Right lobe of liver (tissue), 6 donors: ENCODE measurements around the gene PRSS8. TPM values are rescaled to one million over a fixed set of nuclear protein-coding genes. Genes with fewer than 3 reads are reported as not detected.

Source experiments
- ATAC-seq, 4 donors: fragments of 200-7000 bp; cut with Tn5 transposase; one replicate each; pipeline ENCODE4 v1.9.1; 2020; ENCODE audit warnings: mild to moderate bottlenecking in 4 of 4, moderate library complexity in 4 of 4
- DNase-seq, 3 donors: peaks; one replicate each; pipeline ENCODE4 v3.0.0-alpha.2; 2020
- H3K27ac ChIP-seq, 3 donors: fragments of 200-600 bp; one replicate each; pipeline ENCODE4 v1.8.0; 2022
- H3K27me3 ChIP-seq, 2 donors: fragments of 200-600 bp; one replicate each; pipeline ENCODE4 v1.8.0; 2022
- H3K36me3 ChIP-seq, 4 donors: fragments of 200-600 bp; sonication (generic) in 1 of 4; one replicate each; pipeline versions ENCODE4 v1.5.1 to v1.8.0; 2017 to 2022; ENCODE audit warnings: control low read depth in 1 of 4
- H3K4me1 ChIP-seq, 4 donors: fragments of 200-600 bp; sonication (generic) in 1 of 4; one replicate each; pipeline versions ENCODE4 v1.5.1 to v1.8.0; 2017 to 2022; ENCODE audit warnings: control low read depth in 1 of 4
- H3K4me3 ChIP-seq, 3 donors: fragments of 200-600 bp; one replicate each; pipeline ENCODE4 v1.8.0; 2022
- H3K9me3 ChIP-seq, 4 donors: fragments of 200-600 bp; sonication (generic) in 1 of 4; one replicate each; pipeline versions ENCODE4 v1.5.1 to v1.8.0; 2017 to 2022; ENCODE audit warnings: control low read depth in 1 of 4
- CTCF ChIP-seq, 4 donors: fragments of 200-600 bp in 3 of 4; fragments of 450-650 bp in 1 of 4; IDR thresholded peaks; one replicate each; pipeline versions ENCODE4 v1.5.1 to v1.8.0; 2016 to 2022; ENCODE audit warnings: antibody characterized with exemption in 4 of 4, mild to moderate bottlenecking in 2 of 4
- POLR2A ChIP-seq: fragments of 450-650 bp; IDR thresholded peaks from one replicate; pipeline ENCODE4 v1.6.1; 2017; ENCODE audit warnings: antibody characterized with exemption, mild to moderate bottlenecking
- WGBS: methylation state at CpG from one replicate; pipeline ENCODE4 v1.1.6; 2018; ENCODE audit warnings: low coverage, low lambda C conversion rate; ENCODE audit not compliant: insufficient coverage; ENCODE audit errors: missing lambda C conversion rate; 5-methylcytosine and 5-hydroxymethylcytosine counted together
- intact Hi-C, 2 donors: fragments of 100-400 bp; cut with DNase I; formaldehyde crosslinking; loops; one replicate each; pipeline versions ENCODE4 v1.11.2 to v1.14.1; 2022
- total RNA-seq, 6 experiments: library from RNA; depleted of rRNA in 2 of 6; stranded (reverse); fragments of >200 nt in 2 of 6; fragmentation: NEBNext Ultra II Directional in 3 of 6; extraction: Animal tissue kit (Norgen Biotek cat#: 25700) in 3 of 6; gene quantifications; one replicate each; pipeline versions ENCODE4 v1.1.0 to v1.2.4, GENCODE V29; 2016 to 2023
- donor health status: DM: no; HTN: yes; CAD: no.
- donor health status: DM: no; HTN: no; CAD: no.
- donor health status: DM: no; HTN: no; CAD: no.
- donor health status: DM: no; HTN: yes; CAD: no.
- donor health status: DM: no; HTN: yes; CAD: no.

Gene PRSS8
- total RNA-seq, 6 experiments from 2014 or later, result 5.6 to 20.0 (median 13.1) TPM

- 44% methylated on average over 1 of the region's 10 CpGs for WGBS
- Histone ChIP-seq H3K9me3 (no peaks in the 10 kb centered on the region), H3K27ac (peak overlapping the region; percentile 55 to 76 (median 73)), H3K4me3 (no peak overlapping the region), H3K27me3 (no peaks in the 10 kb centered on the region), H3K36me3 (peaks cover 0 to 27% (median 3%) of the 10 kb centered on the region in 4 donors), H3K4me1 (no peaks in the 10 kb centered on the region)
- TF ChIP-seq POLR2A (no peak), CTCF (IDR thresholded peaks at IDR 0.05) (no peak)
- ATAC-seq (peak in 2 of 4 donors; percentile 6 to 8), DNase-seq (no peak)
- intact Hi-C loops, result no loop called here
These were observed 5.1 kb downstream of the PRSS8 start for GRCh38 chr16:31130336-31130891.

GRCh38 chr16:31129568-31130335, 5.8 kb downstream of the PRSS8 start:
- H3K36me3 ChIP-seq, result peaks cover 0 to 27% (median 3%) of the 10 kb centered on the region in 4 donors
- DNase-seq (peak in 1 of 3 donors; percentile 57), ATAC-seq (peak in 2 of 4 donors; percentile 31 to 40)
- H3K4me1 ChIP-seq, result no peaks in the 10 kb centered on the region
- no peak overlapping the region for H3K4me3 ChIP-seq
- no peaks in the 10 kb centered on the region for H3K9me3 ChIP-seq
- TF ChIP-seq CTCF (IDR thresholded peaks at IDR 0.05) (no peak), POLR2A (no peak)
- peak overlapping the region; percentile 55 to 76 (median 73) for H3K27ac ChIP-seq
- no peaks in the 10 kb centered on the region for H3K27me3 ChIP-seq
- intact Hi-C loops, result no loop called here
- 62% methylated on average over 6 of the region's 29 CpGs for WGBS

- no peaks in the 10 kb centered on the region for H3K4me1 ChIP-seq
- H3K27ac ChIP-seq, result peak overlapping the region; percentile 55 to 78 (median 73)
- no peak for TF ChIP-seq CTCF (IDR thresholded peaks at IDR 0.05)
- TF ChIP-seq POLR2A, result peak; percentile 29
- no peaks in the 10 kb centered on the region for H3K9me3 ChIP-seq
- 62% methylated on average over 6 of the region's 14 CpGs for WGBS
- no peak overlapping the region for H3K4me3 ChIP-seq
- ATAC-seq (peak; percentile 43 to 75 (median 62)), DNase-seq (no peak)
- H3K36me3 ChIP-seq, result peaks cover 0 to 28% (median 3%) of the 10 kb centered on the region in 4 donors
- intact Hi-C loops, result no loop called here
- H3K27me3 ChIP-seq, result no peaks in the 10 kb centered on the region
These were observed 6.6 kb downstream of the PRSS8 start for GRCh38 chr16:31128711-31129567.

GRCh38 chr16:31127182-31127581, 8.3 kb downstream of the PRSS8 start:
- DNase-seq, result no peak
- no peaks in the 10 kb centered on the region for H3K4me1 ChIP-seq
- peaks cover 0 to 44% (median 4%) of the 10 kb centered on the region in 4 donors for H3K36me3 ChIP-seq
- no peaks in the 10 kb centered on the region for H3K27me3 ChIP-seq
- TF ChIP-seq CTCF (IDR thresholded peaks at IDR 0.05) (no peak), POLR2A (no peak)
- WGBS, result no CpG with 5 or more reads among the region's 13 CpGs
- no peak overlapping the region for H3K4me3 ChIP-seq
- no peaks in the 10 kb centered on the region for H3K9me3 ChIP-seq
- ATAC-seq, result no peak
- H3K27ac ChIP-seq, result no peak overlapping the region
- intact Hi-C loops, result no loop called here
